Sigmoid colon (tissue), 7 donors: ENCODE results near the gene TRIM69. TPM values are rescaled to one million over a fixed set of nuclear protein-coding genes. Genes with fewer than 3 reads are reported as not detected.

Source experiments
- DNase-seq: peaks from one replicate; pipeline ENCODE4 v3.0.0-alpha.2; 2019
- H3K27ac ChIP-seq, 4 donors: fragments of 200-600 bp; sonication (generic); one replicate each; pipeline ENCODE4 v1.5.1; 2016 to 2019; ENCODE audit warnings: mild to moderate bottlenecking in 1 of 4
- H3K27me3 ChIP-seq, 3 donors: fragments of 200-600 bp; sonication (generic); one replicate each; pipeline ENCODE4 v1.5.1; 2019; ENCODE audit warnings: mild to moderate bottlenecking in 1 of 3
- H3K36me3 ChIP-seq, 4 donors: fragments of 200-600 bp; sonication (generic); one replicate each; pipeline ENCODE4 v1.5.1; 2016 to 2019
- H3K4me1 ChIP-seq, 4 donors: fragments of 200-600 bp; sonication (generic); one replicate each; pipeline ENCODE4 v1.5.1; 2017 to 2019
- H3K4me3 ChIP-seq, 4 donors: fragments of 200-600 bp; sonication (generic); one replicate each; pipeline ENCODE4 v1.5.1; 2017 to 2019; ENCODE audit warnings: mild to moderate bottlenecking in 2 of 4, moderate library complexity in 1 of 4
- H3K9me3 ChIP-seq, 4 donors: fragments of 200-600 bp in 3 of 4; sonication (generic) in 3 of 4; one replicate each; pipeline versions ENCODE4 v1.5.1 to v1.6.1; 2013 to 2019
- CTCF ChIP-seq, 4 experiments: fragments of 450-650 bp in 3 of 4; fragments of 200-600 bp in 1 of 4; IDR thresholded peaks; one replicate each; pipeline ENCODE4 v1.5.1; 2016 to 2019; ENCODE audit warnings: antibody characterized with exemption in 4 of 4, mild to moderate bottlenecking in 3 of 4, moderate library complexity in 2 of 4
- EP300 ChIP-seq, 4 donors: sonication (generic); formaldehyde crosslinking; IDR thresholded peaks; one replicate each; pipeline ENCODE4 v1.6.1; 2017; ENCODE audit warnings: antibody characterized with exemption in 4 of 4
- POLR2A ChIP-seq, 2 donors: fragments of 450-650 bp; IDR thresholded peaks; one replicate each; pipeline ENCODE4 v1.6.1; 2016; ENCODE audit warnings: antibody characterized with exemption in 2 of 2, mild to moderate bottlenecking in 2 of 2, moderate library complexity in 2 of 2
- POLR2AphosphoS5 ChIP-seq, 4 donors: sonication (generic); formaldehyde crosslinking; IDR thresholded peaks; one replicate each; pipeline ENCODE4 v1.6.1; 2017; ENCODE audit warnings: antibody characterized with exemption in 4 of 4
- WGBS, 2 donors: extraction: QIAGEN DNeasy Blood & Tissue Kit; methylation state at CpG; one replicate each; pipeline ENCODE4 v1.1.7; 2013; 5-methylcytosine and 5-hydroxymethylcytosine counted together
- intact Hi-C: fragments of 100-400 bp; cut with DNase I; formaldehyde crosslinking; loops from one replicate; pipeline ENCODE4 v1.15.1; 2023
- polyA plus RNA-seq, 3 donors: library from polyadenylated mRNA; stranded (reverse); fragments of 200-250 nt; gene quantifications; one replicate each; pipeline ENCODE4 v1.2.3, GENCODE V29; 2013
- total RNA-seq, 4 donors: library from RNA; depleted of rRNA; stranded (reverse); fragments of >200 nt; gene quantifications; one replicate each; pipeline ENCODE4 v1.1.0, GENCODE V29; 2016
- donor health status: healthy with polysubstance abuse.
- donor health status: Bipolar disorder and iron deficiency.
- donor health status: healthy.

The TRIM69 gene
- total and polyA plus RNA-seq, 7 donors, result 12.6 to 38.6 (median 25.7) TPM

GRCh38 chr15:44788748-44789147 lies 52.4 kb downstream of the TRIM69 start:
- intact Hi-C loops, result no loop called here
- 60 to 78% methylated on average over 8 of the region's 8 CpGs for WGBS, 2 donors
- Histone ChIP-seq H3K4me3 (no peak overlapping the region), H3K9me3 (no peaks in the 10 kb centered on the region), H3K36me3 (no peaks in the 10 kb centered on the region), H3K27me3 (no peaks in the 10 kb centered on the region), H3K4me1 (peaks cover 0 to 4% (median 0%) of the 10 kb centered on the region in 4 donors), H3K27ac (no peak overlapping the region)
- no peak for TF ChIP-seq CTCF (IDR thresholded peaks at IDR 0.05)
- no peak for TF ChIP-seq POLR2A (IDR thresholded peaks at IDR 0.05)
- TF ChIP-seq EP300 (IDR thresholded peaks at IDR 0.05), result no peak
- TF ChIP-seq POLR2AphosphoS5 (IDR thresholded peaks at IDR 0.05), result no peak
- no peak for DNase-seq

- intact Hi-C loops, result no loop called here
- H3K4me1 ChIP-seq, result no peaks in the 10 kb centered on the region
- 76 to 85% methylated on average over 2 of the region's 2 CpGs for WGBS, 2 donors
Observed at GRCh38 chr15:44790215-44790614, 53.9 kb downstream of the TRIM69 start.

GRCh38 chr15:44790656-44791055 lies 54.3 kb downstream of the TRIM69 start:
- TF ChIP-seq POLR2AphosphoS5 (IDR thresholded peaks at IDR 0.05) (no peak), POLR2A (IDR thresholded peaks at IDR 0.05) (no peak), EP300 (IDR thresholded peaks at IDR 0.05) (no peak), CTCF (IDR thresholded peaks at IDR 0.05) (no peak)
- Histone ChIP-seq H3K27me3 (no peaks in the 10 kb centered on the region), H3K4me1 (no peaks in the 10 kb centered on the region), H3K9me3 (no peaks in the 10 kb centered on the region), H3K27ac (no peak overlapping the region), H3K4me3 (no peak overlapping the region), H3K36me3 (no peaks in the 10 kb centered on the region)
- intact Hi-C loops, result no loop called here
- no peak for DNase-seq
- WGBS, 2 donors, result 92 to 95% methylated on average over 3 of the region's 3 CpGs

More at GRCh38 chr15:44790215-44790614, 53.9 kb downstream of the TRIM69 start:
- Histone ChIP-seq H3K27ac (no peak overlapping the region), H3K36me3 (no peaks in the 10 kb centered on the region), H3K27me3 (no peaks in the 10 kb centered on the region), H3K4me3 (no peak overlapping the region), H3K9me3 (no peaks in the 10 kb centered on the region)
- TF ChIP-seq EP300 (IDR thresholded peaks at IDR 0.05), result no peak
- TF ChIP-seq POLR2AphosphoS5 (IDR thresholded peaks at IDR 0.05), result no peak
- TF ChIP-seq CTCF (IDR thresholded peaks at IDR 0.05), result no peak
- no peak for TF ChIP-seq POLR2A (IDR thresholded peaks at IDR 0.05)
- no peak for DNase-seq

GRCh38 chr15:44792715-44793114 lies 56.4 kb downstream of the TRIM69 start:
- Histone ChIP-seq H3K4me3 (no peak overlapping the region), H3K36me3 (no peaks in the 10 kb centered on the region), H3K9me3 (no peaks in the 10 kb centered on the region), H3K27ac (no peak overlapping the region), H3K27me3 (no peaks in the 10 kb centered on the region), H3K4me1 (no peaks in the 10 kb centered on the region)
- DNase-seq, result no peak
- intact Hi-C loops, result no loop called here
- 76 to 83% methylated on average over 1 of the region's 1 CpG for WGBS, 2 donors
- TF ChIP-seq POLR2A (IDR thresholded peaks at IDR 0.05), result no peak
- TF ChIP-seq CTCF (IDR thresholded peaks at IDR 0.05), result no peak
- TF ChIP-seq EP300 (IDR thresholded peaks at IDR 0.05), result no peak
- TF ChIP-seq POLR2AphosphoS5 (IDR thresholded peaks at IDR 0.05), result no peak

GRCh38 chr15:44794072-44794471 lies 57.7 kb downstream of the TRIM69 start:
- no peak for DNase-seq
- Histone ChIP-seq H3K9me3 (no peaks in the 10 kb centered on the region), H3K4me1 (no peaks in the 10 kb centered on the region), H3K4me3 (no peak overlapping the region), H3K36me3 (no peaks in the 10 kb centered on the region), H3K27ac (no peak overlapping the region), H3K27me3 (no peaks in the 10 kb centered on the region)
- TF ChIP-seq EP300 (IDR thresholded peaks at IDR 0.05) (no peak), POLR2AphosphoS5 (IDR thresholded peaks at IDR 0.05) (no peak), POLR2A (IDR thresholded peaks at IDR 0.05) (no peak), CTCF (IDR thresholded peaks at IDR 0.05) (no peak)
- 67 to 71% methylated on average over 1 of the region's 1 CpG for WGBS, 2 donors
- intact Hi-C loops, result no loop called here
